GM19238 (cell line): ENCODE data around the gene CDNF.

Experiments
- DNase-seq: peaks from one replicate; pipeline ENCODE4 v3.0.0; 2011; ENCODE audit warnings: low spot score; ENCODE audit not compliant: insufficient read length

CDNF gene

DNA sequence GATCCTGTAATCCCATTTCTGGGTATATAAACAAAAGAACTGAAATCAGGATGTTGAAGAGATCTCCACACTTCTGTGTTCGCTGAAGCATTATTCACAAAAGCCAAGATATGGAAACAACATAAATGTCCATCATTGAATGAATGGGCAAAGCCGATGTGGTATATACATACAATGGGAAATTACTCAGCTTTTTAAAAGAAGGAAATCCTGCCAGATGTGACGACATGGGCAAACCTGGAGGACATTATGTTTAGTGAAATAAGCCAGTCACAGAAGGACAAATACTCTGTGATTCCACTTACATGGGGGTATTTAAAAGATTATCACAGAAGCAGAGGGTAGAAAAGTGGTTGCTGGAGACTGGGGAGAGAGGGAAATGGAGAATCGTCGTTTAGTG lies 39.2 kb downstream of the CDNF start:
- no peak for DNase-seq

DNA sequence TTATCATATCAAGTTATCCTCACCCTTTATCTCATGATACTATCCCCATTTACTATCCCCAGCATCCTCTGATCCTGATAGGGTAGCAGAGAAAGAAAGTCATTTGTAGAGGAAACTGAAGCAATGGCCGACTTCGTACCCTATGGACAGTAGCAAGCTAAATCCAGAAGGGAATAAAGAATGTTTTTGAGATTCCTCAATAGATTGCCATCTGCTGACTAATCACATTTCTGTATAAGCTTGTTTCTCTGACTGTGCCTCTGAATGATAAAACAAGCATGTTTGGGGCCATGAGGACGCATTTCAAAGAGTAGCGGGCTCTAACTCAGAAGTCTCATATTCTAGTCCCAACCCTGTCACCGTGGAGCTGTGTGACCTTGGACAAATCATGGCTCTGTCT lies 49.9 kb downstream of the CDNF start:
- DNase-seq: no peak

GRCh38 chr10:14784459-14785055 lies 53.3 kb downstream of the CDNF start:
- no peak for DNase-seq

GRCh38 chr10:14782691-14783363 lies 55.0 kb downstream of the CDNF start:
- no peak for DNase-seq

GRCh38 chr10:14781763-14782162 lies 56.1 kb downstream of the CDNF start:
- no peak for DNase-seq

DNA sequence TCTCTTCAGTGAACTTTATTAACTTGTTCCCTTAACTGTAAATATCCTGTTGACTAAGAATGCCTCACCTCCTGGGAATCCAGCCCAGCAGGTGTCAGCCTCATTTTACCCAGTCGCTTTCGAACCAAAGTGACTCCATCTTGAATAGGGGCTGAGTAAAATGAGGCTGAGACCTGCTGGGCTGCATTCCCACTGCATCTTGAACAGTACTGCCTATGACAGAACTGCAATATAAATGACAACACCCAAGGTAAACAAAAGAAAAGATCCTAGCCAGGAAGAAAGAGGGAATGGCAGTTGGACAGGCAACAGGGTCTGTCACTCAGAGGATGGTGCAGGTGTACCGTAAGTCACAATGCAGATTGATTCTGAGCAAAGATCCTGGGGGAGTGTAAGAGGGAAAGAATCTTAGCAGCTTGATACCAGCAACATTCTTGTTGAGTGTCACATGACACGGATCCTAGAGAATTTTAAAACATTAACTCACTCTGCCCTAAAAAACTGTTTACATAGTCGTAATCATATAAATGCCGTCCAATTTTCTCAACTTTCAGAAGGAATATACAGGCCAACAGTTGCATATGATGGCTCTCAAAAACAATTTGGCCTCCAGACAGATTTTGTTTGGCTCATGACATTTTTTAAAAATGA lies 58.7 kb downstream of the CDNF start:
- no peak for DNase-seq

GRCh38 chr10:14776546-14776945 lies 61.3 kb downstream of the CDNF start:
- no peak for DNase-seq

DNA sequence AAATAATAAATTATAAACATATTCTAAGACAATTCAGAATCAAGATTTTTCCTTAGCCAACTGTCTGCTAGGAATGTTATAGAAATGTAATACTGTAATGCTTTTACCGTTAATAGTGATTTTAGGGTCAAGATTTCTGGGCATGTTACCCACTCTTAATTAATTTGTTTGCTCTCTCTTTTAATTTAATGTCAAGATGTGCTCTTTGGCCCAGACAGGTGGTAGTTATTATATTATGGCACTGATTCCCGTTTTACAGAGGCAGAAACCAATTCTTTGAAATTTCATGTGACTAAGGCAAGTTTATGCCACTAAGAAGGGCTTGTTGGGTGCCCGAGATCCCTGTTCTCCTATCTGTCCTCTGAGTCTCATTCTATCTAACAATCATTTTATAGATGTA lies 62.2 kb downstream of the CDNF start:
- no peak for DNase-seq

DNA sequence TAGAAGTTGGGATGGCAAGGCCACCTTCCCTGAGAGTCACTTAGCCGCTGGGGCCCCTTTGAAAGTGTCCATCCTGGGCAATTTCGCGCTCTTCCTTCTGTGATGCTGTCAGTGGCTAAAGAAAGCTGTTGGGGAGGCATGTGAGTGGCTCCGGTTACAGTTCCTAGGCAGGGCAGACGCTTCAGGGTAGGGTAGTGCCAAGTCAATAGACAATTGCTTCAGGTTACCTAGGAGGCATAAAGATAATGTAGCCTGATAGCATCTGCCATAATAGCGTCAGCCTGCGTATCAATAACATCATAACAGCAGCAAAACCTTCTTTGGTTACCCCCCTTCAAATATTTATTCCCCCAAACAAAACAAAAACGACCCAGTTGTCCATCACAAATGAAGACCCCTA lies 63.0 kb downstream of the CDNF start, which contains the start of gene FAM107B:
Gene FAM107B (minus strand): TSS at position 101 of the 400 bp plus-strand sequence. CDS start 234 bp downstream, outside the sequence.
- no peak for DNase-seq

DNA sequence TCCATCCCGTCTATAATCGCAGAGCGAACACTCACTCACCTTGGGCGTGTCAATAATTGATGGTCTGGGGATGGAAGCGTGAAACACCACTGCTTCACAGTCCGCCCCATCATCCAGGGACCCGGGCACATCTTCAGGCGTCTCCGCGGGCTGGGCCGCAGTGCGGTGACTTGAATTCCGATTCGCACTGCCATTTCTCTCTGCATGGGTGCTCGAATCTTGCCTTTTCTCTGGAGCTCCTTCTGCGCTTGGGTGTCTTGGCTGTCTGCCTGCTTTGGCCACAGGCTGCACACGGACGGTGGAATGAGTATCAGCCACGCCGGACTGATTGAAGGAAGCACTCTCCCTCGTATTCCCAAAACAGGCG lies 63.6 kb downstream of the CDNF start:
- DNase-seq: no peak

GRCh38 chr10:14773551-14774213 lies 64.2 kb downstream of the CDNF start:
- DNase-seq: no peak

GRCh38 chr10:14772399-14772798 lies 65.4 kb downstream of the CDNF start:
- DNase-seq: no peak

DNA sequence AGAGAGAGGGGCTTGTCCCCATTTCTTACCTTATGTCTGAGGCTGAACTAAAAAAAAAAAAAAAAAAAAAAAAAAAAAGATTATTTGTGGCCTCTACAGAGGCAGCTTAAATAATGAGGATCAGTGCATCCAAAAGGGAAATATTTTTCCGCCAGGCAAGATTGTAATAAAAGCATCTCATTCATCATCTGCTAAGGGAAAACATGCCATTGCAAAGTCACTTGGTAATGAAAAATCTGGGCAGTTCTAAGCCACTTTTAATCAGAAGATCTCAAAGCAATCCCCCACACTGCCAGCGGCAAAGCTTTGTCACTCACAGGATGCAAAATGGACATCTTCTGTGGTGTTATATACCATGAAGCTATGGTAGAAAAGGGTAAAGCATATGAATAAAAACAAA lies 66.9 kb downstream of the CDNF start:
- DNase-seq: no peak
